OCI-LY3 (cell line): ENCODE data around the gene SERPINB13.

Source experiments
- H2AFZ ChIP-seq: fragments of 200-600, 300-600 bp; shearing (Covaris generic); 2 replicates; pipeline ENCODE4 v1.6.0; 2014; ENCODE audit warnings: antibody characterized with exemption, low read depth, low read length
- H3K27ac ChIP-seq: fragments of 200-600, 300-600 bp; sonication (generic); 2 replicates; pipeline ENCODE4 v1.5.1; 2014; ENCODE audit warnings: mild to moderate bottlenecking, low read length, moderate library complexity, mixed read lengths
- H3K27me3 ChIP-seq: fragments of 200-600, 300-600 bp; sonication (generic); 2 replicates; pipeline ENCODE4 v1.6.1; 2014; ENCODE audit warnings: low read depth, low read length, mixed read lengths
- H3K36me3 ChIP-seq: fragments of 200-600, 300-600 bp; sonication (generic); replicated peaks from 2 replicates; pipeline ENCODE3; 2014; ENCODE audit warnings: low read depth, low read length, mixed read lengths
- H3K4me1 ChIP-seq: fragments of 300-600, 200-600 bp; sonication (generic); 2 replicates; pipeline ENCODE4 v1.6.1; 2014; ENCODE audit warnings: low read length, mixed read lengths
- H3K4me2 ChIP-seq: fragments of 200-600, 300-600 bp; sonication (generic); 2 replicates; pipeline ENCODE4 v1.6.1; 2014; ENCODE audit warnings: low read length, mixed read lengths
- H3K4me3 ChIP-seq: fragments of 300-600, 200-600 bp; sonication (generic); 2 replicates; pipeline ENCODE4 v1.5.1; 2014; ENCODE audit warnings: antibody characterized with exemption, mild to moderate bottlenecking, low read length, moderate library complexity
- H3K79me2 ChIP-seq: fragments of 300-600, 200-600 bp; shearing (Covaris generic); 2 replicates; pipeline ENCODE4 v1.6.1; 2014; ENCODE audit warnings: mild to moderate bottlenecking, low read length, mixed read lengths
- H3K9ac ChIP-seq: fragments of 300-600, 200-600 bp; shearing (Covaris generic); 2 replicates; pipeline ENCODE4 v1.6.0; 2014; ENCODE audit warnings: mild to moderate bottlenecking, low read length, moderate library complexity
- H3K9me3 ChIP-seq: fragments of 200-600, 300-600 bp; shearing (Covaris generic); 2 replicates; pipeline ENCODE4 v1.6.1; 2014; ENCODE audit warnings: low read length, mixed read lengths; ENCODE audit not compliant: insufficient read depth
- H4K20me1 ChIP-seq: fragments of 200-600, 300-600 bp; sonication (generic); 2 replicates; pipeline ENCODE4 v1.6.1; 2016; ENCODE audit warnings: low read length, mixed read lengths; ENCODE audit not compliant: insufficient read depth
- CTCF ChIP-seq: fragments of 200-600, 300-600 bp; sonication (generic); IDR thresholded peaks from 2 replicates; pipeline ENCODE4 v1.5.1; 2014; ENCODE audit warnings: antibody characterized with exemption, low read length, low read depth
- EZH2phosphoT487 ChIP-seq: fragments of 200-600 bp; shearing (Covaris generic); IDR thresholded peaks from 2 replicates; pipeline ENCODE4 v1.6.1; 2018; ENCODE audit warnings: antibody characterized with exemption, mixed run types, low read depth

Gene SERPINB13

DNA sequence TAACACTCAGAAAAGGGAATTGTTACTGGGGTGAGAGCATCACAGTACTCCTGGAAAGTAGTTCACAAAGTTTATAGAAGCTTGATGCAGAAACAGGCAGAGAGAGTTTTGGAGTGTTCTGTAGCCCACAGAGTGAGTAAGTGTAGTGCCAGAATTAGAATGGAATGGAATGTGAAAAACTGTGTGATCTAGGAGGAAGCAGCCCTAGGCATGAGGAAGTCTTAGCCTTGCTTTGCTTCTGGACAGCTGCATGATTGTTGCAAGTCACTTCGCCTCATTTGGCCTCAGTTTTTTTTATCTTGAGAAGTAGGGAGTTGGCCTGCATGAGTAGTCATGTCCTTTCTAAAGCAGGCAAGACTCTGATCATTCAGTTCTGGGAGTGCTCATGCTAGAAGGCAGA is 34.1 kb upstream of the SERPINB13 start:
- no peaks in the 10 kb centered on the region for H3K4me1 ChIP-seq
- no peak overlapping the region for H2AFZ ChIP-seq
- H3K79me2 ChIP-seq, result no peaks in the 10 kb centered on the region
- H3K9me3 ChIP-seq, result no peaks in the 10 kb centered on the region
- no peaks in the 10 kb centered on the region; the same call in 1 of the 2 replicates for H3K27me3 ChIP-seq
- no peak overlapping the region for H3K4me3 ChIP-seq
- no peak overlapping the region for H3K4me2 ChIP-seq
- no peaks in the 10 kb centered on the region for H3K36me3 ChIP-seq
- H4K20me1 ChIP-seq, result no peaks in the 10 kb centered on the region
- TF ChIP-seq EZH2phosphoT487, result no peak
- no peak for TF ChIP-seq CTCF
- H3K9ac ChIP-seq, result no peak overlapping the region
- H3K27ac ChIP-seq, result no peak overlapping the region

GRCh38 chr18:63559567-63560491 is 27.3 kb upstream of the SERPINB13 start:
- Histone ChIP-seq H3K36me3 (no peaks in the 10 kb centered on the region), H2AFZ (no peak overlapping the region), H3K79me2 (no peaks in the 10 kb centered on the region), H3K27ac (no peak overlapping the region), H3K4me1 (peaks cover 18% of the 10 kb centered on the region), H3K4me3 (no peak overlapping the region), H3K4me2 (no peak overlapping the region; the same call in 1 of the 2 replicates), H3K9me3 (no peaks in the 10 kb centered on the region), H3K27me3 (no peaks in the 10 kb centered on the region), H4K20me1 (no peaks in the 10 kb centered on the region), H3K9ac (no peak overlapping the region)
- no peak for TF ChIP-seq EZH2phosphoT487
- 0 out of 2 replicates have a peak, but pooled peaks have one; percentile 15 for TF ChIP-seq CTCF

DNA sequence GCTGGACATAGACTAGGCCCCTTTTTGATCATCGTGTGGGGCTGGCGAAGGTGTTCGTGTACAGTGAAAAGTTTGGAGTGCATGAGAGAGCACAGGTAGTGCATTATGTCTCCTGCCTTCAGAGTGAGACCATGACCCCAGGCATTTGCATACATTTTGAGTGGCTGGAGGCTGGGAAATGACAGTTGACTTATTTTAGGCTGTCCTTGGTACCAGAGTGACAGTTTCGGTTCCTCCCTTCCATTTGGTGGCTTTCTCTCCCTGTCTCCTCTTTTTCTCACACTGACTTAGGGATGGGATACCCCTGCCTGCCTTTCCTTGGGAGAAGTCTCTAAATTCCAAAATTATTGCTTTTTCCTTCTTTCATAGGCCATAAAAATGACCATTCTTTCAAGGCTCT is 24.9 kb upstream of the SERPINB13 start:
- H3K9me3 ChIP-seq, result no peaks in the 10 kb centered on the region
- peaks cover 8% of the 10 kb centered on the region for H3K27me3 ChIP-seq
- H3K4me1 ChIP-seq, result peaks cover 18% of the 10 kb centered on the region
- H3K79me2 ChIP-seq, result no peaks in the 10 kb centered on the region
- no peaks in the 10 kb centered on the region for H4K20me1 ChIP-seq
- no peak overlapping the region for H3K27ac ChIP-seq
- H3K9ac ChIP-seq, result no peak overlapping the region
- no peak overlapping the region for H2AFZ ChIP-seq
- TF ChIP-seq EZH2phosphoT487, result no peak
- TF ChIP-seq CTCF, result no peak
- no peak overlapping the region for H3K4me3 ChIP-seq
- peak overlapping the region; percentile 20 for H3K4me2 ChIP-seq
- no peaks in the 10 kb centered on the region for H3K36me3 ChIP-seq

- peaks cover 21% of the 10 kb centered on the region for H3K27me3 ChIP-seq
- H3K36me3 ChIP-seq, result no peaks in the 10 kb centered on the region
Measured at GRCh38 chr18:63564021-63564420, 23.1 kb upstream of the SERPINB13 start.

More at GRCh38 chr18:63564021-63564420, 23.1 kb upstream of the SERPINB13 start:
- H3K4me2 ChIP-seq, result no peak overlapping the region
- H3K4me1 ChIP-seq, result peaks cover 18% of the 10 kb centered on the region
- H4K20me1 ChIP-seq, result no peaks in the 10 kb centered on the region
- H3K79me2 ChIP-seq, result no peaks in the 10 kb centered on the region
- H3K9ac ChIP-seq, result no peak overlapping the region
- no peak for TF ChIP-seq EZH2phosphoT487
- no peaks in the 10 kb centered on the region for H3K9me3 ChIP-seq
- H2AFZ ChIP-seq, result no peak overlapping the region
- H3K4me3 ChIP-seq, result no peak overlapping the region
- no peak overlapping the region for H3K27ac ChIP-seq
